GM19438 (cell line): ENCODE measurements around the gene PAGE2B.
"Not testable (repeated sequence)": the region's sequence is repeated elsewhere in the genome, so short reads cannot be mapped to it uniquely, and the experiment has no call there.

ENCODE experiments used
- ATAC-seq: cut with Tn5 transposase; IDR thresholded peaks from one replicate; pipeline ENCODE4 v1.9.1; 2021; ENCODE audit warnings: low read depth; ENCODE audit not compliant: unreplicated experiment

PAGE2B gene

DNA sequence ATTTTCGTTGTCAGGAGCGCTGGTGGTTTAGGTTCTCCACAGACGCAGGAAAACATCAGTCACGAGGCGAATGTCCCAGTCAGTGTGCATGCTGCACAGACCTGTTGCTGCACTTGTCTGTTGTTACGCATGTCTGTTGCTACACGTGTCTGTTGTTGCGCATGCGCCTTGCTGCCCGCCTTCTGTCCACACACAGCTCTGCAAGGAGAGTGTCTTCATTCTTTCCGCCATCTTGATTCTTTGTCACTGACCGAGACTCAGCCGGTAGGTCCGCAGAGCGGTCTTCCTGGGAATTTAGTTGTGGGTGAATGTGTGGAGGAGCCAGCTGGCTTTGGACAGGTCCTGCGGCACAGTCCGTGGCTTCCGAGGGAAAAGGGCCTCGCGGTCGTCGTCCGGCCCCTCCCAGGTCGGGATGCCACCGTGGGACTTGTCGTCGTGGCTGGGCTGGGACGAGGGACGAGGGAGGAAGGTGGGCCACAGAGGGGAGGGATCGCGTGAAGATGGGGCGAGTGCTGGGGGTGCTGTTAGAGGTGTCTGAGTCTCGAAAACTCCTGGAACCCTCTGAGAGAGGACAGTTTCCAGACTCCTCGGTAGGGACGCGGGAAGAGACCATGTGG lies at the start of gene PAGE2B:
PAGE2B (plus strand) TSS at position 180 of the 617 bp plus-strand sequence. CDS start 1,012 bp downstream, outside the sequence.
- ATAC-seq, result no peak

GRCh38 chrX:55026143-55026542 lies 48.7 kb upstream of the PAGE2B start:
- no peak for ATAC-seq

DNA sequence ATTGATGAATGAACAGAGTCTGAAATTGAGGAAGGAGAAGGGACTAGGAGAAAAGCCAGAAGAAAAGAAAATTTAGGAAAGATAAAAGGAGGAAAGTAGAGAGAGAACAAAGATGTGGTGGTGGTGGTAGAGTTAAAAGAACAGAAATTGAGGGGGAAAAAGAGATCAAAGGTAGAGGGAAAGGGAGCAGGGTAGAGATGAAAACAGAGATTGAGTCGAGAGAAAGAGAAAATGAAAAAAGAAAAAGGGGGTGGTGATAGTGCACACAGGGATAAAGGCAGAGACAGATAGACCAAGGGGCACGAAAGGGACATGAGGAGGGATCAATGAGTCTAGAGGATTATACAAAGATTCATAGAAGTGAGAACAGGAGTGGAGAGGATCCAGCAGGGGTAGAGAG lies 48.0 kb upstream of the PAGE2B start:
- ATAC-seq, result no peak

DNA sequence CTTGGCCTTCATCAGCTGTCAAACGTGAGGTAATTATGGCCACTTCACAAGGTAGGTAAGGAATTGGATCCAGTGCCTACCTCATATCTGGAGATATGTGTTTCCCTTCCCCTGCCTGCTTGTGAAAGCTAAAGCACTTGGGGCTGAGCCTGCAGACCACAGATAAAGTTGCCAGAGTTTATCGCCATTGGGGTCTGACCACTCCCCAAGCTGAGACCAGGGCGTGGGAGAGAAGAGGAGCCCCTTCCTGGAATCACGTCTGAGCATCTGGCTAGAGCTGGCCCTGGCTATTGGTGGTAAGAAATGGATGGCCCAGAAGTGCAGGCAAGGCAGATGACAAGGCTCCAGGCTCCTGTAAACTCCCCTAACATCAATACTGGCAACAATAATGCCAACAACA lies 46.8 kb upstream of the PAGE2B start:
- ATAC-seq, result no peak

- ATAC-seq, result no peak
Observed at GRCh38 chrX:55028611-55029010, 46.2 kb upstream of the PAGE2B start.

DNA sequence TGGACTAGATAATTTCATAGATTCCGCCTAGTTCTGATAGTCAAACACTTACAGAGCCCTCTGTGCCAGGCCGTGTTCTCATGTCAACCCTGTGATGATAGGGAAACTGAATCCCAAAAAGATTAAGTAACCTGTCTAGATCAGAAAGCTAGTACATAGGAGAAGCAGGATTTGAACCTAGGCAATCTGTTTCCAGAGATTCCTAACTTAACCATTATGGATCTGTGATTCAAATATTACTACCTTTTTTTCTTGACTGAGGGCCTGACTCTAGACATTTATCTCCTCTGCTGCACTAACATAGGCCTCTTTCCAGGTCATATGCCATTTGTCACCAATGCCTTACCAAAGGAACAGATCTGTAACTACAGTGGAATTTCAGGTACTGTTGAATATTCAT lies 45.5 kb upstream of the PAGE2B start:
- ATAC-seq, result no peak

DNA sequence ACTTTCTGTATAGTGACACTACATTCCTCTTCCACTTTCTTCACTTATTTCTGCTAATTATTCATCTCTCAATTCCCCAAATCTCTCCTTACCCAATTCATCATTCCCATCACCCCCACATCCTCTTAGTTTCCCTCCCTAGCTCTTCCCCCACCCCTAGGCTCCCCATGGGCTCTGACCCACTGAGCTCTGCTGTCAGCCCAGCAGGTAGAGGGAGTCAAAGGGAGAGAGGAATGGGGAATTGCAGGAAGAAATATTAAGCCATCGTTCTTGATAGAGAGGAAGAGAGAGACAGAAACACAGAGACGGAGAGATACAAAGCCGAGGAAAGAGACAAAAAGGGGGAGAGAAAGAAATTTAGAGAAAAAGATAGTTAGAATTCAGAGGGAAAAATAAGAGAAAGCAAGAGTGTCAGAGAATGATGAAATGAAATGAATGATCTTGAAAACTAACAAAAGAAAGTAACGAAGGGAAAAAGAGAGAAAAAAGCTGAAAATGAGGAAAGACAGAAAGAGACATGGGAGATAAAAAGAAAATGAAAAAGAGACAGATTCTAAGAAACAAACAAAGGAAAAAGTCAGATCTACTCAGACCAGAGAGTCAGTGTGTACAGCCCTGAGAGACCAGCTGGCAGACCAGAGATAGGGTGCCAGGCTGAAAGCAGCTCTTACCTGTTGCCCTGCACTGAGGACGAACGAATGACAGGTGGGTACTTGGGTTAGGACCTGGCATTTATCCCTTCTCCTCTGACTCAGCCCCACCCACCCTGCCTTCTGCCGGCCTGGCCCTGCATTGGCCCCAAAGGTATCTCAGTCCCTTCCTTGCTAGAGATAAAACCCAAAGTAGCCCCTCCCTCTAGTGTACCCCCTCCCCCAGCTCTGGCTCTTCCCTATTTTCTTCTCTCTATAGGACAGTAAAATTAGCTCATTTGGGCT lies 44.3 kb upstream of the PAGE2B start, which contains the start of gene ALAS2:
ALAS2 (minus strand) TSS at position 707 of the 935 bp plus-strand sequence. CDS start 4,977 bp downstream, outside the sequence.
- no peak for ATAC-seq

DNA sequence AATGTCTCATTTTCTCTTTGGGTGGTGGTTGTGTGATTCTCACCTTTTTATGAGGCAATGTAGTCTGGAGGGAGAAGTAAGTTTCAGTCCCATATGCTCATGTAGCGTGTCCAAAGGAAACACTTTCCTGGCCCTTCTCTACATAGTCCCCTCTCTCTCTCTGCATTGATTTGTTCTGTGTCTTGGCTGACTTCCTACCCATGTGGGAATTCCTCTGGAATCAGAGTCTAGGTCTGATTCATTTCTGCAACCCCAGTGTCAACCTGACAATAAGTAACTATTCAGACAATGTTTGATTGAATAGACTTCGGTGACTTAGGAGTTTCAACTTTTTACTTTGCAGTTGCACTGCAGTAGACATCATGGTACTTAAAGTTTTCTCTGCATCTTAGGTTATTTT lies 41.4 kb upstream of the PAGE2B start:
- ATAC-seq, result no peak

- no peak for ATAC-seq
Observed at GRCh38 chrX:55039471-55039870, 35.4 kb upstream of the PAGE2B start.

- no peak for ATAC-seq
Observed at GRCh38 chrX:55041514-55041913, 33.3 kb upstream of the PAGE2B start.

DNA sequence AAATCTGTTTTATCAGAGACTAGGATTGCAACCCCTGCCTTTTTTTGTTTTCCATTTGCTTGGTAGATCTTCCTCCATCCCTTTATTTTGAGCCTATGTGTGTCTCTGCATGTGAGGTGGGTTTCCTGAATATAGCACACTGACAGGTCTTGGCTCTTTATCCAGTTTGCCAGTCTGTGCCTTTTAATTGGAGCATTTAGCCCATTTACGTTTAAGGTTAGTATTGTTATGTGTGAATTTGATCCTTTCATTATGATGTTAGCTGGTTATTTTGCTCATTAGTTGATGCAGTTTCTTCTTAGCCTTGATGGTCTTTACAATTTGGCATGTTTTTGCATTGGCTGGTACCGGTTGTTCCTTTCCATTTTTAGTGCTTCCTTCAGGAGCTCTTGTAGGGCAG lies 24.2 kb upstream of the PAGE2B start:
- not testable (repeated sequence) for ATAC-seq

DNA sequence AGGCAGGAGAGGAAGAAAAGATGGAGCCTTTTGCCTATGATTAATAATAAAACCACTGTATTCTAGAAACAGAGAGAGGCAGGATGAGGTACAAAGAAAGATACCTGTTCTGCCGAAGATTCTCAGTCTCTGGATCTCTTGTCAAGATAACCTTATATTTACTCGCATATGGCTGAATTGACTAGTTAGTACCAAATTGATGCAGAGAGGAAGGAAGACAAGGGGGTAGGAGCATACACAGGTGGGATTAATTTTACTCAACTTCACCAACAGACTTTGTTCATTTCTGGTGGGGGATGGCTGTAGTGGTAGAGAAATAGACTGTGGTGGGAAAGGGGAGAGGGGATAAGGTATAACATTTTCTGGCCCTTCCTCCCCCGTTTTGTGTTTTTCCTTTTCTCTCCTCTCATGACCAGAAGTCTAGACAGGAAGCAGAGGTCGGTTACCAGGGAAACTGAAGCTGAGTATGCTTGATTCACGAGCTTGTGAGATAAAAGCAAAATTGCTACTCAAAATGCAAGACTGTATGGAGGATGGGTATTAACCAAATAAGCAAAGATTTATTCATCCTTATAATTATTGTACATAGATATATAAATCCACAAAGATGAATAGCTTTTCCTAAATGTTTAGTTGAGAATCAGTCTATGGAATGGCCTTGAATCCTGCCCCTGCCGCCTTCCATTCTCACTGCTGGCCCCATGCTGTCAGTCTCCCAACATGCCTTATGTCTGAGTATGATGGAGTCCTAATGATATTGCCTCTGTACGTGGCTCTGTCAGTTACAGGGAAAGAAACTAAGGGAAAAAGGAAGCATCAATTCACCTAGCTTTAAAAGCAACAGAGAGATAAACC lies 17.8 kb upstream of the PAGE2B start:
- ATAC-seq, result no peak

GRCh38 chrX:55057675-55058249 lies 17.1 kb upstream of the PAGE2B start:
- no peak for ATAC-seq

DNA sequence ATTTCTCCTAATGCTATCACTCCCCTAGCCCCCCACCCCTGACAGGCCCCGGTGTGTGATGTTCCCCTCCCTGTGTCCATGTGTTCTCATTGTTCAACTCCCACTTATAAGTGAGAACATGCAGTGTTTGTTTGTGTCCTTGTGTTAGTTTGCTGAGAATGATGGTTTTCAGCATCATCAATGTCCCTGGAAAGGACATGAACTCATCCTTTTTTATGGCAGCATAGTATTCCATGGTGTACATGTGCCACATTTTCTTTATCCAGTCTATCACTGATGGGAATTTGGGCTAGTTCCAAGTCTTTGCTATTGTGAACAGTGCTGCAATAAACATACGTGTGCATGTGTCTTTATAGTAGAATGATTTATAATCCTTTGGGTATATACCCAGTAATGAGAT lies 7.7 kb upstream of the PAGE2B start:
- not testable (repeated sequence) for ATAC-seq

GRCh38 chrX:55072286-55072685 lies 2.5 kb upstream of the PAGE2B start:
- ATAC-seq, result no peak

GRCh38 chrX:55088795-55089489 lies 14.1 kb downstream of the PAGE2B start, which contains the start of gene PAGE2:
TSS of gene PAGE2 (plus strand) at chrX:55089018. CDS start at chrX:55090021, 1,003 bp downstream.
- no peak for ATAC-seq

- no peak for ATAC-seq
Observed at GRCh38 chrX:55098691-55099090, 23.9 kb downstream of the PAGE2B start.

DNA sequence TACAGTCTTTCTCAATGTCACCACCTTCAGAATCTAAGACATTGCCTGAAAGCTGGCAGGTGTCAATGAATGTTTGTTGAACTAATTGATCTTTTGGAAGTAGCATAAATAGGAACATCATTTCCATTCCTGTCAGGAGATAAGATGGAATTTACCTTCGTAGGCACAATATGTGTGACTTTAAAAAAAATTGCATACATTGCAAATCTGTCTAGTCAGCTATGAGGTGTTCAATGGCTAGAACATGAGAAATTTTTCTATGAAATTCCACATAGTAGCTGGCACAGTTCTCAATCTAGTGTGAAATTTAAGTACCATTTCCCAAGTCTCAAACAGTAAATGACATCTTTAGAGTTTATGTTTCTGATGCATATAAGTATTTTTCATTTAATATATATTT lies 24.3 kb downstream of the PAGE2B start:
- ATAC-seq, result no peak

DNA sequence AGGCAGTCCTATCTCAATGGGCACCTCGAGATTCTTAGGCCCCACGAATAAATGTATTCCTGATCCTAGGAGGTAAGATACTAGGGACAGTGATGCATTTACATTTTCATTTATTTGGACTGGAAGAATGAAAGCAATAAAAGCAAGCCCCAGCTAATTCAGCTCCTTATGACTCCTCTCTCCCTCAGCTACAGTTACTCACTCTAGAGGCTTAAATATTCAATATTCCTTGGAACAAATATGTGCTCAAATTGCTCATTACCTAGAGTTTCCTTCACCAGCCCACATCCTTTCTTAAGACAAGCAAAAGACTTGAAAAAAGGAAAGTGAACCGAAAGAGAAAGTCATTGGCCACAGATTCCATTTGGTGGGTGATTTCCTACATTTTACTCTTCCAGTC lies 27.9 kb downstream of the PAGE2B start:
- ATAC-seq, result no peak

DNA sequence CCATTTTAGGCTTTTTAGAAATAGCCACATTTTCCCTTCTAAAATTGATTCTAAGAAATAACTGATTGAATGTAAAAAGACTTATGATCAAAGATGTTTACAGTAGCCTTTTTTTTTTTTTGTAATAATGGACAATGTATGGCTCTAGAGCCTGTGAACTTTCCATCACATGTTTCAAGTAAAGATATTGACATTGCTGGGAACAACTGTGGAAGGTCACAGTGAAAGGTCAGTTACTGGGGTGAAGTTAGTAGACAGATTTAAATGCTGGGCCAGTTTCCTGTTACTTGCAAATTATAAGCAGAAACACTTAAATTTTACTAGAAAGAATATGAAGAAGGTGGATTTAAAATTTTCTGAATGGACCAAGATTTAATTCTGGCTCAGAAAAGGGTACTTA lies 32.4 kb downstream of the PAGE2B start:
- ATAC-seq, result no peak
